Measurements from ENCODE around the gene ACOX1. TPM values are rescaled to one million over a fixed set of nuclear protein-coding genes. Genes with fewer than 3 reads are reported as not detected.
A peak's percentile ranks its signal among the peaks of the same experiment; 100 is the strongest.

Gene ACOX1
- total and polyA plus RNA-seq, 10 donors, result 6.3 to 60.2 (median 41.6) TPM

DNA sequence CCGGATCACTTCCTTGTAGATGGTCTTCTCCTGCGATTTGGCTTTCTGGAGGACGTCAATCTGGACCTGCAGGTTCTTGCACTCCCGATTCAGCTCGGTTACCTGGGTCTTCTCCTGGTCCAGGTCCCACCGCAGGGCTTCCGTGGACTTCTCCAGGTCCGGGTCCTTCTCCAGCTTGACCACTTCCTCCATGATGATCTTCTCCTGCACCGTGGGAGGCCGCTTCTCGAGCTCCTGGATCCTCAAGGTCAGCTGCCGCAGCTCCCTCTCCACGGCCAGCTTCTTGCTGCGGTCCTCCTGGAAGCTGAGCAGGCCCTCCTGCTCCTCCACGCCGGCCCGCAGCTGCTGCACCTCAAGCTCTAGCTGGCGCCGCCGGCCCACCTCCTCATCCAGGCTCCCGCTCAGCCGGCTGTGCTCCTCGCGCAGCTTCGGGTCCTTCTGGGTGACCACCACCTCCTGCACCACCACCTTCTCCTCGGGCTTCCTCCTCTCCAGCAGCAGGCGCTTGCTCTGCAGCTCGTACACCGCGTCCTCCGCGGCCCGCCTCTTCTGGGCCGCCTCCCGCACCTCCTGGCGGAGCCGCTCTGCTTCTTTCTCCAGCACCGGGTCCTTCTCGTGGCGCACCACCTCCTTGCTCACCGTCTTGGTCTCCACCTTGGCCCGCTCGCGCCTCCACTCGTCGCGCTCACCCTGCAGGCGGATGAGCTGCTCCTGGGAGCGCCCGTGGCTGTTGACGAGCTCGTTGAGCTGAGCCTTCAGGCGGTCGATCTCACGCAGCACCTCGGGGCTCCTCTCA is 29.9 kb upstream of the ACOX1 start:
- Histone ChIP-seq H3K36me3 (peaks cover 0 to 12% (median 0%) of the 10 kb centered on the region in 6 donors), H3K27ac (no peak overlapping the region), H3K9me3 (no peaks in the 10 kb centered on the region), H3K4me1 (peaks cover 7 to 22% (median 14%) of the 10 kb centered on the region in 6 donors), H3K27me3 (replicated peaks in 1 of 7) (no peaks in the 10 kb centered on the region), H3K4me3 (no peak overlapping the region)
- 92 to 97% (median 94%) methylated on average over 53 to 56 of the region's 56 CpGs for WGBS, 5 donors
- TF ChIP-seq POLR2AphosphoS5 (IDR thresholded peaks at IDR 0.05), result no peak
- TF ChIP-seq POLR2A (IDR thresholded peaks at IDR 0.05), result no peak
- TF ChIP-seq, protein P1, sequence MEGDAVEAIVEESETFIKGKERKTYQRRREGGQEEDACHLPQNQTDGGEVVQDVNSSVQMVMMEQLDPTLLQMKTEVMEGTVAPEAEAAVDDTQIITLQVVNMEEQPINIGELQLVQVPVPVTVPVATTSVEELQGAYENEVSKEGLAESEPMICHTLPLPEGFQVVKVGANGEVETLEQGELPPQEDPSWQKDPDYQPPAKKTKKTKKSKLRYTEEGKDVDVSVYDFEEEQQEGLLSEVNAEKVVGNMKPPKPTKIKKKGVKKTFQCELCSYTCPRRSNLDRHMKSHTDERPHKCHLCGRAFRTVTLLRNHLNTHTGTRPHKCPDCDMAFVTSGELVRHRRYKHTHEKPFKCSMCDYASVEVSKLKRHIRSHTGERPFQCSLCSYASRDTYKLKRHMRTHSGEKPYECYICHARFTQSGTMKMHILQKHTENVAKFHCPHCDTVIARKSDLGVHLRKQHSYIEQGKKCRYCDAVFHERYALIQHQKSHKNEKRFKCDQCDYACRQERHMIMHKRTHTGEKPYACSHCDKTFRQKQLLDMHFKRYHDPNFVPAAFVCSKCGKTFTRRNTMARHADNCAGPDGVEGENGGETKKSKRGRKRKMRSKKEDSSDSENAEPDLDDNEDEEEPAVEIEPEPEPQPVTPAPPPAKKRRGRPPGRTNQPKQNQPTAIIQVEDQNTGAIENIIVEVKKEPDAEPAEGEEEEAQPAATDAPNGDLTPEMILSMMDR (IDR thresholded peaks at IDR 0.05 in 8 of 11, conservative IDR thresholded peaks at IDR 0.05 in 3 of 11), result no peak
- intact Hi-C loops (cut with DNase I; ENCODE audit: low total_unique reads), result no loop called here
- no peak for DNase-seq

GRCh38 chr17:76008208-76008607 is 29.2 kb upstream of the ACOX1 start:
- Histone ChIP-seq H3K36me3 (peaks cover 0 to 18% (median 0%) of the 10 kb centered on the region in 6 donors), H3K4me3 (no peak overlapping the region), H3K27me3 (replicated peaks in 1 of 7) (no peaks in the 10 kb centered on the region), H3K4me1 (peaks cover 7 to 27% (median 19%) of the 10 kb centered on the region in 6 donors), H3K9me3 (no peaks in the 10 kb centered on the region), H3K27ac (no peak overlapping the region)
- DNase-seq, result no peak
- intact Hi-C loops (cut with DNase I; ENCODE audit: low total_unique reads), result no loop called here
- WGBS, 5 donors, result 94 to 97% (median 95%) methylated on average over 36 of the region's 36 CpGs
- no peak for TF ChIP-seq POLR2A (IDR thresholded peaks at IDR 0.05)
- TF ChIP-seq POLR2AphosphoS5 (IDR thresholded peaks at IDR 0.05), result no peak
- TF ChIP-seq, protein P1 (IDR thresholded peaks at IDR 0.05 in 8 of 11, conservative IDR thresholded peaks at IDR 0.05 in 3 of 11), result no peak

GRCh38 chr17:76007850-76008165 is 28.8 kb upstream of the ACOX1 start:
- TF ChIP-seq POLR2A (IDR thresholded peaks at IDR 0.05), result no peak
- TF ChIP-seq POLR2AphosphoS5 (IDR thresholded peaks at IDR 0.05), result no peak
- TF ChIP-seq, protein P1 (IDR thresholded peaks at IDR 0.05 in 8 of 11, conservative IDR thresholded peaks at IDR 0.05 in 3 of 11), result no peak
- no peak for DNase-seq
- Histone ChIP-seq H3K27me3 (replicated peaks in 1 of 7) (no peaks in the 10 kb centered on the region), H3K9me3 (no peaks in the 10 kb centered on the region), H3K27ac (no peak overlapping the region), H3K36me3 (peaks cover 0 to 20% (median 0%) of the 10 kb centered on the region in 6 donors), H3K4me3 (no peak overlapping the region), H3K4me1 (peaks cover 7 to 31% (median 20%) of the 10 kb centered on the region in 6 donors)
- intact Hi-C loops (cut with DNase I; ENCODE audit: low total_unique reads), result no loop called here
- WGBS, 5 donors, result 85 to 94% (median 90%) methylated on average over 5 to 16 of the region's 16 CpGs

- DNase-seq, result no peak
- intact Hi-C loops (cut with DNase I; ENCODE audit: low total_unique reads), result no loop called here
- Histone ChIP-seq H3K4me3 (no peak overlapping the region), H3K27ac (no peak overlapping the region), H3K9me3 (no peaks in the 10 kb centered on the region), H3K4me1 (peaks cover 7 to 35% (median 20%) of the 10 kb centered on the region in 6 donors), H3K36me3 (peaks cover 0 to 24% (median 0%) of the 10 kb centered on the region in 6 donors), H3K27me3 (replicated peaks in 1 of 7) (no peaks in the 10 kb centered on the region)
- TF ChIP-seq POLR2AphosphoS5 (IDR thresholded peaks at IDR 0.05), result peak in 1 of 3 donors; percentile 18
- no peak for TF ChIP-seq POLR2A (IDR thresholded peaks at IDR 0.05)
- WGBS, 5 donors, result 92 to 95% (median 94%) methylated on average over 26 to 39 of the region's 39 CpGs
Measured at GRCh38 chr17:76007131-76007849, 28.3 kb upstream of the ACOX1 start.

All from spleen (tissue), 11 donors.